SK-N-SH treated with all-trans-retinoic acid at 6 μM for 48 hours (cell line): Measurements from ENCODE around the gene OTUB1.

ENCODE experiments used
- ATAC-seq: fragments of 200-7000 bp; cut with Tn5 transposase; 3 replicates; pipeline ENCODE4 v1.9.1; 2020; ENCODE audit warnings: mild to moderate bottlenecking, moderate library complexity
- CREB5 ChIP-seq: fragments of 250-450 bp; sonication (Bioruptor Pico); IDR thresholded peaks from 2 replicates; pipeline ENCODE4 v1.5.1; 2020; ENCODE audit warnings: low read depth, mild to moderate bottlenecking, moderate library complexity
- CSDC2 ChIP-seq: fragments of 250-450 bp; sonication (Bioruptor Pico); IDR thresholded peaks from 2 replicates; pipeline ENCODE4 v1.5.0; 2020; ENCODE audit warnings: mild to moderate bottlenecking, moderate library complexity
- CSRNP3 ChIP-seq: fragments of 250-450 bp; sonication (Bioruptor Pico); IDR thresholded peaks from 2 replicates; pipeline ENCODE4 v1.5.1; 2021; ENCODE audit warnings: mild to moderate bottlenecking, moderate library complexity
- ESRRG ChIP-seq: fragments of 250-450 bp; sonication (Bioruptor Pico); IDR thresholded peaks from 2 replicates; pipeline ENCODE4 v1.6.1; 2021; ENCODE audit warnings: mild to moderate bottlenecking
- GLIS3 ChIP-seq: fragments of 250-450 bp; sonication (Bioruptor Pico); IDR thresholded peaks from 2 replicates; pipeline ENCODE4 v1.5.0; 2020; ENCODE audit warnings: mild to moderate bottlenecking, moderate library complexity
- ISL1 ChIP-seq: fragments of 250-450 bp; sonication (Bioruptor Pico); IDR thresholded peaks from 2 replicates; pipeline ENCODE4 v2.1.2; 2022; ENCODE audit warnings: mild to moderate bottlenecking, moderate library complexity
- OSR1 ChIP-seq: fragments of 250-450 bp; sonication (Bioruptor Pico); IDR thresholded peaks from 2 replicates; pipeline ENCODE4 v1.8.0; 2022; ENCODE audit warnings: moderate library complexity, mild to moderate bottlenecking, inconsistent platforms
- PATZ1 ChIP-seq: fragments of 250-450 bp; sonication (Bioruptor Pico); IDR thresholded peaks from 2 replicates; pipeline ENCODE4 v1.8.0; 2020; ENCODE audit warnings: mild to moderate bottlenecking, moderate library complexity, borderline replicate concordance
- POU6F1 ChIP-seq: fragments of 250-450 bp; sonication (Bioruptor Pico); IDR thresholded peaks from 2 replicates; pipeline ENCODE4 v1.8.0; 2021; ENCODE audit warnings: low read depth, mild to moderate bottlenecking, moderate library complexity, borderline replicate concordance
- RARB ChIP-seq: fragments of 250-450 bp; sonication (Bioruptor Pico); IDR thresholded peaks from 2 replicates; pipeline ENCODE4 v1.8.0; 2021; ENCODE audit warnings: mild to moderate bottlenecking, moderate library complexity
- SNAI2 ChIP-seq: fragments of 250-450 bp; sonication (Bioruptor Pico); IDR thresholded peaks from 2 replicates; pipeline ENCODE4 v1.5.0; 2020; ENCODE audit warnings: mild to moderate bottlenecking, moderate library complexity
- TCF4 ChIP-seq: fragments of 250-450 bp; sonication (Bioruptor Pico); IDR thresholded peaks from 2 replicates; pipeline ENCODE4 v1.8.0; 2021; ENCODE audit warnings: mild to moderate bottlenecking, moderate library complexity, borderline replicate concordance
- TOX ChIP-seq: fragments of 250-450 bp; sonication (Bioruptor Pico); IDR thresholded peaks from 2 replicates; pipeline ENCODE4 v1.8.0; 2021; ENCODE audit warnings: mild to moderate bottlenecking, moderate library complexity, borderline replicate concordance
- TSHZ2 ChIP-seq: fragments of 250-450 bp; sonication (Bioruptor Pico); IDR thresholded peaks from 2 replicates; pipeline ENCODE4 v1.5.0; 2020; ENCODE audit warnings: mild to moderate bottlenecking, moderate library complexity
- ZC3H10 ChIP-seq: fragments of 250-450 bp; sonication (Bioruptor Pico); IDR thresholded peaks from 2 replicates; pipeline ENCODE4 v1.5.1; 2021; ENCODE audit warnings: mild to moderate bottlenecking, moderate library complexity
- ZFP3 ChIP-seq: fragments of 250-450 bp; sonication (Bioruptor Pico); IDR thresholded peaks from 2 replicates; pipeline ENCODE4 v1.5.0; 2020; ENCODE audit warnings: mild to moderate bottlenecking, moderate library complexity
- ZFP30 ChIP-seq: fragments of 450-650 bp; formaldehyde crosslinking; IDR thresholded peaks from 2 replicates; pipeline ENCODE4 v1.5.0; 2022; ENCODE audit warnings: mild to moderate bottlenecking, moderate library complexity
- ZNF70 ChIP-seq: fragments of 450-650 bp; formaldehyde crosslinking; IDR thresholded peaks from 2 replicates; pipeline ENCODE4 v1.5.0; 2020; ENCODE audit warnings: mild to moderate bottlenecking, moderate library complexity
- ZNF8 ChIP-seq: fragments of 450-650 bp; formaldehyde crosslinking; IDR thresholded peaks from 2 replicates; pipeline ENCODE4 v1.5.0; 2020; ENCODE audit warnings: mild to moderate bottlenecking, moderate library complexity

The OTUB1 gene

GRCh38 chr11:64011371-64011770 lies 25.1 kb downstream of the OTUB1 start:
- no peak for ATAC-seq
- TF ChIP-seq ZFP30 (CRISPR knock-in tag) (no peak), ZFP3 (CRISPR knock-in tag) (no peak), CSDC2 (CRISPR knock-in tag) (no peak), TCF4 (CRISPR knock-in tag) (no peak), SNAI2 (CRISPR knock-in tag) (no peak), OSR1 (CRISPR knock-in tag) (no peak), POU6F1 (CRISPR knock-in tag) (no peak), CSRNP3 (CRISPR knock-in tag) (no peak), RARB (CRISPR knock-in tag) (no peak), ZNF70 (CRISPR knock-in tag) (no peak), GLIS3 (CRISPR knock-in tag) (no peak)

- TF ChIP-seq ESRRG (no peak), TOX (CRISPR knock-in tag) (no peak), ISL1 (CRISPR knock-in tag) (no peak), ZFP30 (CRISPR knock-in tag) (no peak), CREB5 (CRISPR knock-in tag) (no peak), PATZ1 (CRISPR knock-in tag) (no peak), SNAI2 (CRISPR knock-in tag) (no peak), ZFP3 (CRISPR knock-in tag) (no peak), RARB (CRISPR knock-in tag) (no peak)
- ATAC-seq = no peak
Observed at GRCh38 chr11:64013141-64013896, 27.1 kb downstream of the OTUB1 start.

GRCh38 chr11:64014356-64014755 lies 28.1 kb downstream of the OTUB1 start:
- ATAC-seq = no peak
- no peak for TF ChIP-seq OSR1 (CRISPR knock-in tag)
- no peak for TF ChIP-seq CSRNP3 (CRISPR knock-in tag)
- no peak for TF ChIP-seq TSHZ2 (CRISPR knock-in tag)
- no peak for TF ChIP-seq ZC3H10 (CRISPR knock-in tag)
- no peak for TF ChIP-seq ZFP3 (CRISPR knock-in tag)
- TF ChIP-seq TCF4 (CRISPR knock-in tag) = no peak
- no peak for TF ChIP-seq ZNF8
- TF ChIP-seq GLIS3 (CRISPR knock-in tag) = no peak
- TF ChIP-seq ISL1 (CRISPR knock-in tag) = no peak
- TF ChIP-seq TOX (CRISPR knock-in tag) = no peak
- TF ChIP-seq ZFP30 (CRISPR knock-in tag) = no peak
- no peak for TF ChIP-seq CREB5 (CRISPR knock-in tag)
- no peak for TF ChIP-seq ESRRG
- TF ChIP-seq ZNF70 (CRISPR knock-in tag) = no peak
- no peak for TF ChIP-seq RARB (CRISPR knock-in tag)
